Right atrium auricular region (tissue), 2 donors: ENCODE data around the gene LRP1. TPM values are rescaled to one million over a fixed set of nuclear protein-coding genes. Genes with fewer than 3 reads are reported as not detected.
A peak's percentile ranks its signal among the peaks of the same experiment; 100 is the strongest.

Experiments used
- DNase-seq: peaks from one replicate; pipeline ENCODE4 v3.0.0-alpha.2; 2019; ENCODE audit warnings: low spot score
- H3K27ac ChIP-seq, 2 donors: fragments of 200-600 bp; sonication (generic); 1 replicate in 1 of 2; 2 replicates in 1 of 2; pipeline ENCODE4 v1.5.1; 2016 to 2019
- H3K27me3 ChIP-seq, 2 donors: fragments of 200-600 bp; sonication (generic); one replicate each; pipeline versions ENCODE4 v1.5.1 to v1.6.0; 2017 to 2019
- H3K36me3 ChIP-seq: fragments of 200-600 bp; sonication (generic); one replicate; pipeline ENCODE4 v1.5.1; 2016
- H3K4me1 ChIP-seq, 2 donors: fragments of 200-600 bp; sonication (generic); one replicate each; pipeline versions ENCODE4 v1.5.1 to v1.6.0; 2017 to 2019
- H3K4me3 ChIP-seq, 2 donors: fragments of 200-600 bp; sonication (generic); 1 replicate in 1 of 2; 2 replicates in 1 of 2; pipeline ENCODE4 v1.5.1; 2017 to 2019; ENCODE audit warnings: mild to moderate bottlenecking in 1 of 2, moderate library complexity in 1 of 2
- H3K9me3 ChIP-seq, 2 donors: fragments of 200-600 bp; sonication (generic); one replicate each; pipeline ENCODE4 v1.5.1; 2019
- CTCF ChIP-seq, 2 donors: fragments of 200-600 bp; sonication (generic); IDR thresholded peaks; one replicate each; pipeline ENCODE4 v1.5.1; 2019; ENCODE audit warnings: antibody characterized with exemption in 2 of 2
- microRNA counts, 2 donors: library from miRNA; unstranded; fragments of <30 nt; microRNA quantifications; one replicate each; lab custom pipeline; 2016 to 2017
- microRNA-seq, 2 donors: library from miRNA; unstranded; fragments of <30 nt; microRNA quantifications; one replicate each; pipeline ENCODE4, GENCODE V29; 2016 to 2017; ENCODE audit warnings: borderline number of aligned reads in 2 of 2, borderline replicate concordance in 1 of 2
- total RNA-seq, 2 donors: library from RNA; depleted of rRNA; stranded (reverse); fragments of >200 nt; gene quantifications; one replicate each; pipeline ENCODE4 v1.1.0, GENCODE V29; 2016

Gene LRP1
- total RNA-seq, 2 donors from 2014 or later: 89.4 to 211 TPM

GRCh38 chr12:57255916-57256315 is 127.6 kb downstream of the LRP1 start:
- Histone ChIP-seq H3K4me3 (no peak overlapping the region), H3K4me1 (peaks cover 0 to 20% of the 10 kb centered on the region in 2 donors), H3K9me3 (no peaks in the 10 kb centered on the region), H3K27me3 (no peaks in the 10 kb centered on the region), H3K27ac (no peak overlapping the region), H3K36me3 (peaks cover 28% of the 10 kb centered on the region)
- no peak for TF ChIP-seq CTCF (IDR thresholded peaks at IDR 0.05)
- no peak for DNase-seq

- peak overlapping the region; percentile 39 to 81 for H3K27ac ChIP-seq
- no peak for TF ChIP-seq CTCF (IDR thresholded peaks at IDR 0.05)
- H3K27me3 ChIP-seq: no peaks in the 10 kb centered on the region
- no peaks in the 10 kb centered on the region for H3K9me3 ChIP-seq
- H3K36me3 ChIP-seq: peaks cover 28% of the 10 kb centered on the region
- no peak for DNase-seq
- H3K4me3 ChIP-seq: no peak overlapping the region
- peaks cover 0 to 39% of the 10 kb centered on the region in 2 donors for H3K4me1 ChIP-seq
Observed at GRCh38 chr12:57258977-57259970, 131.0 kb downstream of the LRP1 start.

GRCh38 chr12:57260366-57260765 is 132.1 kb downstream of the LRP1 start:
- TF ChIP-seq CTCF (IDR thresholded peaks at IDR 0.05): no peak
- no peaks in the 10 kb centered on the region for H3K27me3 ChIP-seq
- H3K4me3 ChIP-seq: no peak overlapping the region
- peaks cover 28% of the 10 kb centered on the region for H3K36me3 ChIP-seq
- peaks cover 0 to 46% of the 10 kb centered on the region in 2 donors for H3K4me1 ChIP-seq
- peak overlapping the region; percentile 39 to 81 for H3K27ac ChIP-seq
- no peaks in the 10 kb centered on the region for H3K9me3 ChIP-seq
- no peak for DNase-seq

GRCh38 chr12:57261428-57261865 is 133.2 kb downstream of the LRP1 start:
- no peaks in the 10 kb centered on the region for H3K27me3 ChIP-seq
- H3K36me3 ChIP-seq: peaks cover 32% of the 10 kb centered on the region
- peak overlapping the region; percentile 61 to 81 for H3K27ac ChIP-seq
- TF ChIP-seq CTCF (IDR thresholded peaks at IDR 0.05): no peak
- no peaks in the 10 kb centered on the region for H3K9me3 ChIP-seq
- no peak for DNase-seq
- peaks cover 0 to 46% of the 10 kb centered on the region in 2 donors for H3K4me1 ChIP-seq
- no peak overlapping the region for H3K4me3 ChIP-seq

- no peak for TF ChIP-seq CTCF (IDR thresholded peaks at IDR 0.05)
- peak overlapping the region; percentile 61 to 81 for H3K27ac ChIP-seq
- no peaks in the 10 kb centered on the region for H3K9me3 ChIP-seq
- no peak for DNase-seq
- H3K4me1 ChIP-seq: peaks cover 0 to 46% of the 10 kb centered on the region in 2 donors
- no peaks in the 10 kb centered on the region for H3K27me3 ChIP-seq
- no peak overlapping the region for H3K4me3 ChIP-seq
- peaks cover 33% of the 10 kb centered on the region for H3K36me3 ChIP-seq
Observed at GRCh38 chr12:57262126-57262822, 134.0 kb downstream of the LRP1 start.

MicroRNAs encoded within 50 kb of the gene (microRNA counts, 767-probe panel; counts per million panel counts)
- 0 to 31.0 counts per million in 2 donors for microRNA hsa-miR-1228-3p (lab: Ali Mortazavi, UCI)

Small RNA genes within 50 kb of the gene (microRNA-seq; reads per million reads assigned to microRNA genes)
- 1.4 to 2.1 reads per million in 2 donors for gene MIR1228

Other genes with a start within 250 kb of the LRP1 start
- gene SDR9C7, start 194.1 kb upstream of the LRP1 start, total RNA-seq: under 1 TPM in 1 of 2 donors, not detected in 1; 0.28 TPM
- under 1 TPM in 1 of 2 donors, not detected in 1; 0.16 TPM for gene RDH16, start 170.9 kb upstream of the LRP1 start, total RNA-seq
- 1 to 10 TPM; 3.0 to 5.9 TPM for gene ZBTB39, start 121.9 kb upstream of the LRP1 start, total RNA-seq
- gene TAC3, start 112.0 kb upstream of the LRP1 start, total RNA-seq: not detected
- gene MYO1A, start 78.4 kb upstream of the LRP1 start, total RNA-seq: under 1 TPM in 1 of 2 donors, not detected in 1; 0.08 TPM
- 1 to 10 TPM; 1.9 to 2.2 TPM for gene NEMP1, start 49.7 kb upstream of the LRP1 start, total RNA-seq
- 10 to 100 TPM in 1 of 2 donors, 1 to 10 TPM in 1; 9.0 to 21.1 TPM for gene NAB2, start 39.4 kb upstream of the LRP1 start, total RNA-seq
- 10 to 100 TPM; 34.3 to 64.3 TPM for gene STAT6, start 17.1 kb upstream of the LRP1 start, total RNA-seq
- not detected for gene LRP1-AS, start 19.1 kb downstream of the LRP1 start, total RNA-seq
- gene NXPH4, start 88.3 kb downstream of the LRP1 start, total RNA-seq: 1 to 10 TPM in 1 of 2 donors, under 1 TPM in 1; 0.28 to 1.1 TPM
- gene SHMT2, start 101.2 kb downstream of the LRP1 start, total RNA-seq: 10 to 100 TPM; 16.6 to 33.0 TPM
- under 1 TPM; 0.48 to 0.59 TPM for gene STAC3, start 122.7 kb downstream of the LRP1 start, total RNA-seq